Right kidney (tissue), 9 donors: ENCODE data around the gene LIMS2.

Experiments used
- DNase-seq: peaks from one replicate; pipeline ENCODE4 v3.0.0-alpha.2; 2016
- long read RNA-seq, 8 donors: transcript quantifications; one replicate each; lab custom pipeline, GENCODE V29; 2026

Gene LIMS2, protein sequence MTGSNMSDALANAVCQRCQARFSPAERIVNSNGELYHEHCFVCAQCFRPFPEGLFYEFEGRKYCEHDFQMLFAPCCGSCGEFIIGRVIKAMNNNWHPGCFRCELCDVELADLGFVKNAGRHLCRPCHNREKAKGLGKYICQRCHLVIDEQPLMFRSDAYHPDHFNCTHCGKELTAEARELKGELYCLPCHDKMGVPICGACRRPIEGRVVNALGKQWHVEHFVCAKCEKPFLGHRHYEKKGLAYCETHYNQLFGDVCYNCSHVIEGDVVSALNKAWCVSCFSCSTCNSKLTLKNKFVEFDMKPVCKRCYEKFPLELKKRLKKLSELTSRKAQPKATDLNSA
- long read RNA-seq, donor 1, transcript LIMS2-202 (10 exons, 2,045 nt): major isoform, 5 of 6 reads
- long read RNA-seq, donor 1, partial matches to known transcripts: 0 of 6 reads
- long read RNA-seq, donor 1, other reads (novel, unspliced or antisense): 0 of 6 reads
- long read RNA-seq, donor 2, partial matches to known transcripts: 0 of 2 reads
- long read RNA-seq, donor 2, other reads (novel, unspliced or antisense): 0 of 2 reads
- long read RNA-seq, donor 3, partial matches to known transcripts: 0 of 5 reads
- long read RNA-seq, donor 3, other reads (novel, unspliced or antisense): 0 of 5 reads
- long read RNA-seq, donor 4, partial matches to known transcripts: 0 of 4 reads
- long read RNA-seq, donor 4, other reads (novel, unspliced or antisense): 0 of 4 reads
- long read RNA-seq, donor 5, partial matches to known transcripts: 0 of 4 reads
- long read RNA-seq, donor 5, other reads (novel, unspliced or antisense): 0 of 4 reads
- long read RNA-seq, donor 6, partial matches to known transcripts: 0 of 4 reads
- long read RNA-seq, donor 6, other reads (novel, unspliced or antisense): 0 of 4 reads
- long read RNA-seq, donor 7, transcript LIMS2-202 (10 exons, 2,045 nt): major isoform, 7 of 12 reads
- long read RNA-seq, donor 7, partial matches to known transcripts: 0 of 12 reads
- long read RNA-seq, donor 7, other reads (novel, unspliced or antisense): 0 of 12 reads
- long read RNA-seq, donor 8, partial matches to known transcripts: 0 of 2 reads
- long read RNA-seq, donor 8, other reads (novel, unspliced or antisense): 0 of 2 reads

DNA sequence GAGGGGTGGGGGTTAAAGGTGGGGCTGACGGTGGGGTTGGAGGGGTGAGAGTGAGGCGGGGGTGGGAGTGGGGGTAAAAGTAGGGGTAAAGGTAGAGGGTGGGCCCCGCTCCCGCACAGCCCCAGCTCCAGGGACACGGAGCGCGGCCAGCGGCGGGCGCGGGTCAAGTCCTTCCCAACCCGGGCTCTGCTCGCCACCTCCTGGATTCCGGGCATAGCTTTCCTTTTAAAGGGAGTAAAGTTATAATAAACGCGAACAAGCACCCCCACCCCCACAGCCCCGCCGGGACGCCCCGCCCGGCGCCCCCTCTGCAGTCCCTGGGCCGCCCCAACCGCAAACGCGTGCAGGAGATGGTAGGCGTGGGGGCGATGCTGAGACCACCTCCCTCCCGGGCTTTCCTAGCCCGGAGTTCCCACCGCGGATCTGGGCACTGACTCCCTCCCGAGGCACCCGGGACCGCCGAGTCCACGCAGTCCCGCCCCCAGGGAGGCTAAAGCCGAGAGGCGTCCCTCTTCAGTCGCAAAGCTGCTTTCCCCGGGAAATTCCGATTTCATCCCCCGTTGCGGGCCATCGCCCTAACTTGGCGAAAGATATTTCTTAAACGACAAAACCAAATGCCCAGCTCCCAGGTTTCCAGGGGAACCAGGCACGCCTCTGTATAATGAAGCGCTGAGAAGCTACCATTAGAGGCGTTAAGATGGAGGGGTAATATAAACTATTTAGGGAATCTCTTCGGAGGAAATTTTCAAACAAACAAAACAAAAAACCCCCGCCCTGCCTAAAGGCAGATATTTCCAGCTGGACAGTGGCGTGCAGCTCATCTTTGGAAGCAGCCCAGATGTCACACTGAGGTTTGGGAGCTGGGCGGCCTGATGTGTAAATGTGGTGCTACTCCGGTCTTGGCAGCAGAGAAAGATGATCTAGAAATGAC lies at the start of gene LIMS2:
TSS of gene LIMS2 (minus strand) at position 200 of the 931 bp plus-strand sequence. CDS start 506 bp downstream, outside the sequence.
- DNase-seq: peak; percentile 49

DNA sequence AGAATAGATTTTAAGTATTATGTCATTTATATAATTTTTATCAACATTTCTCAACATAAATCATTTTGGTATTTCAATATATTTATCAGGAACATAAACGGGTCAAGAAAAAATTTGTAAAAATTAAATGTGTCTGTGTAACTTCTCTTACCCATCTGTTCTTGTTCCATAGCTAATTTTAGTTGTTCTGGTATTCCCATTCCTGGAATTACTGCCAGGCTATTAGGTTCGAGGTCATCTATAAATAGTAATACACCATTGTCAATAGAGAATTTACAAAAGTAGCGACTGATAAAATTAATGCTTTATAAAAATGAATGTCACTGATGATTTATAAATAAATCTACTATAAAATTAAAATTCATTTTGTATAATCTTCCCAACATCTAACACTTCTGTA lies 47.5 kb upstream of the LIMS2 start:
- no peak for DNase-seq

DNA sequence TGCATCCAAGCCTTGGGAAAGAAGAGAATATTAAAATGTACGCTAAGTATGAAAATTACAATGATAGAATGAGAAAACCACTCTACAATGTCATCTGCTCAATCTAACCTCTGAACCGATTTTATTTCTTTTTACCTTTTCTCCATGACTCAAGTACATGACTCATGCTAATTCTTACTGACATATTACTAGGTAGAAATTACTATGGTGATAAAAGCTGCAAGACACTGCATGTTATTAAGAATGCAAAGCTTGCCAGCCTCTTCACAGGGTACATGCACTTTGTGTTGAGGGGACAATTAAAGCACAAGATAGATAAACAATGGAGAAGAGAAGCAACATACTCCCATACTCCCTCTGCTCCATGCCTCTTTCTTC lies 46.6 kb upstream of the LIMS2 start:
- no peak for DNase-seq

DNA sequence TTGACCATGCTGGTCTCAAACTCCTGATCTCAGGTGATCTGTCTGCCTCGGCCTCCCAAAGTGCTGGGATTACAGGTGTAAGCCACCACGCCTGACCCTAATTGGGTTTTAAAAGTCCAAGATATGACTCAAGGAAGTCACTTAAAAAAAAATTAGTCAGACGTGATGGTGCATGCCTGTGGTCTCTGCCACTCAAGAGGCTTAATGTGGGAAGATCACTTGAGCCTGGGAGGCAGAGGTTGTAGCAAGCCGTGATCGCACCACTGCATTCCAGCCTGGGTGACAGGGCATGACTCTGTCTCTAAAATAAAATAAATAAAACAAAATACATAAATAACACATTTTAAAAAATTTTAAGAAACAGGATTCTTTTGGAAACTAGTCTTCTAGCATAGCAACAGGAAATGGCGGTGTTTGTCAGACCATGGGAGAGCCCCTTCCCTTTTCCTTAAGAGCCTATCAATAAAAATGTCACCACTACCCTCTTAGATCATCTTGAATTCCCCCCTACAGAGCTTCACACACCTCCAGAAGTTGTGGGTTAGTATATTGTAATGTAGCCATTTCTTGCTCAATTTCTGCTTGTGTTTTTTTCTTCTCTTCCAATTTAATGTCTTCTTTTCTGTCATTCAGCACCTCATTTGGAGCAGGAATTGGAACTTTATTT lies 46.1 kb upstream of the LIMS2 start:
- no peak for DNase-seq

DNA sequence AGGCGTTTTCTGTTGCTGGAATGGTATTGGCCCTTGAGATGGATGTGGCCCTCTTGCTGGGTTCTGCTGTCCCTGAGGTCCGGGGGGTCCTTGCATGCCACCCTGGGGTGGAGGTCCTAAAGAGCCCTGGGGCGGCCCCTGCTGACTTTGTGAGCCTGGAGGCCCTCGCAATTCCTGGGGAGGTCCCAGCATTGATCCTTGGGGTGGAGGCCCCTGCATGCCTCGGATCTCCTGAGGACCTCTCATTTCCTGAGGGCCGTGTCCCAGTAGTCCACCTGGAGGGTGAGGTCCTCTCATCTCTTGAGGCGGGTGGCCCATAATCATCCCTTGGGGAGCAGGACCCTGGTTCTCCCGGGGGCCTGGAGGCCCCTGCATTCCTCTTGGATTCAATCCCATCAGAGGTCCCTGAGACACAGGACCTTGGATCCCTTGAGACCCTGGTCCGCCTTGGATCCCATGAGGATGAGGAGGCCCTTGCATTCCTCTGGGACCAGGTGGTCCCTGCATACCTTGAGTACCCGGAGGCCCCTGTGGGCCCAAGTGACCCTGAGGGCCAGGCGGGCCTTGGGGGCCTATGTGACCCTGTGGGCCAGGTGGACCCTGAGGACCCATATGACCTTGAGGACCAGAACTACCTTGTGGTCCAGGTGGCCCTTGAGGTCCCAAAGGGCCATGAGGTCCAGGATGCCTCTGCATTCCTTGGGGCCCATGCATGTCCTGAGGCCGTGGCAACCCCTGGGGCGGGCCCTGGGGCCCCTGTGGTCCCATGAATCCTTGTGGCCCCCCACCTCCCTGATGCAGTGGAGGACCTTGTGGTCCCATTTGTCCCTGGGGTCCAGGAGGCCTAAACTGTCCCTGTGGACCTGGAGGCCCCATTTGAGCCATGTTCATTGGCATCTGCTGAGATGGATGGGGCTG lies 44.2 kb upstream of the LIMS2 start:
- no peak for DNase-seq

DNA sequence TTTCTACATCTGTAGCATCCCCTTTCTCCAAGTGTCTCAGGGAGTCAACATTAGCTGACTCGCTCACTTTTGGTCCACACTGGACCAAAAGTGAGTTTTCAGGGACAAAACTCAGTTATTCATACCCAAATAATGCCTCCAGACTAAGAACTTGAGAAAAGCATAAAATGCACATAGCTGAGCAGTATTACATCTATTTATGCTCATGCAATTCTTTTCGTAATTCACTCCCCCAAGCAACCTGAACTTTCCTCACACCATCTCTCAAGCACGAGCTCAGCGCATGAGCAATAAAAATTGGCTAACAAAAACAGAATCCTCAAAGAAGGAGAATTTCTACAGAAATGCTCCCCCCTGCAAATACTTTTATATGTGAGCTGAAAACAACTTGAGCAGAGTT lies 42.9 kb upstream of the LIMS2 start:
- no peak for DNase-seq

DNA sequence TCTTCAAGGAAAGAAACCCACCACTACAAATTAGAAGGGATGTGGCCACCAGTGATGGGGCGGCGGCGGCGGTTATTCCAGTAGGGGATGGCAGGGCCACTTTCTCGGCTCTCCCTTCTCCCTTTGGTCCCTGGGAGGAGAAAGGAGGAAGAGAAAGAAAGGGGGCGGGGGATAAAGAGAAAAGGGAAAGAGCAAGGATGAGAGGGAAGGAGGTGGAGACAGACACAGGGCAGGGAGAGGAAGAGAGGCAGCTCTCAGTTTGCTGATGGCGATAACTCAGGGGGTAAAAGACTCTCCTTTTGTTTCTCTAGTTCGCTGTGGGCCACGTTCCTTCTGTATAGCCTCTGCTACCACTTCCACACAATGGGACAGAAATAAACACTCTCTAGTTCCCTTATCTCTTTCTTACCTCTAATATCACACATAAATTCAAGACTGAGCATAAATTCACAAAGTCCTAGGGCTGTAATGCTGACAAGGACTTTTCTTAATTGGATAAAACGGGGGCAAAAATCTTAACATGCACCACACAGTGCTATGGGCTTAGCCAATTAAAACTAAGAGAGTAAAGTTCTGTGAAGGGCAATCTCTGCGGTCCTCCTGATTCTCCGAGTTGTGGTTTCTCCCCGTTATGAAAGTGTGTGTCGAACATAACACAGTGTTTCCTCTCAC lies 40.6 kb upstream of the LIMS2 start:
- DNase-seq: no peak

DNA sequence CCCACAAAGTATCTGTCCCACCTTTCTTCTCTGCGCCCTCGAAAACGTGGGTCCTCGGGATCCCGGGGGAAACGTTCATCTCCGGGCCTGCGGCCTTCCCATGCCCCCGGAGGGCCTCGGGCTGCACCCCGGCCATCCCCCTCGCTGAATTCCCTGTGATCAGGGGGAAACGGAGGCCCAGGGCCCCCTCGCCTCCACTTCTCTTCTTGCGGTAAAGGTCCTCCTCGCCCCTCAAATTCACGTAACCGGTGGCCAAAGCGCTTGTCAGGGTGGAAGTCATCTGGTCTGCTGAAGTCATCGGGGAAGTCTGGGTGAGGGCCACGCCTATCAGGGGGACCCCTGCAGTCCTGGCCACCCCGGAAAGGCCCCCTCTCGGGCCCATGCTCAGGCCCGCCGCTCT lies 38.2 kb upstream of the LIMS2 start:
- no peak for DNase-seq

DNA sequence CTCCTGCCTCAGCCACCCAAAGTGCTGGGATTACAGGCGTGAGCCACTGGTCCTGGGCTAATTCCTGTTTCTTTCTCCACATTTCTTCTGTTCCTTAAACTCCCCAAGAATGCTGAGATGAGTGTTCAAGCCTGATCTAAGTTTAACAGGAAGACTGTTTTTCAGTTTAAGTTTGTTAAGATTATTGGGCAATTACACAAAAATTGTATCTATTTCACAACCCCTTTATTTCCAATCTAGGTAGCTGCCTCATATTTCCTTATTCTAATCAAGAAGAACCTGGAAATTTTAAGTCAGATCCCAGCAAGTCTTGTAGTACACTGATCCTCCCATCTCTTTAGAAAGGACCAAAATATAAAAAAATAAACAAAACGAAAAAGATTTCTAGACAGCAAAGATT lies 37.7 kb upstream of the LIMS2 start:
- DNase-seq: no peak

DNA sequence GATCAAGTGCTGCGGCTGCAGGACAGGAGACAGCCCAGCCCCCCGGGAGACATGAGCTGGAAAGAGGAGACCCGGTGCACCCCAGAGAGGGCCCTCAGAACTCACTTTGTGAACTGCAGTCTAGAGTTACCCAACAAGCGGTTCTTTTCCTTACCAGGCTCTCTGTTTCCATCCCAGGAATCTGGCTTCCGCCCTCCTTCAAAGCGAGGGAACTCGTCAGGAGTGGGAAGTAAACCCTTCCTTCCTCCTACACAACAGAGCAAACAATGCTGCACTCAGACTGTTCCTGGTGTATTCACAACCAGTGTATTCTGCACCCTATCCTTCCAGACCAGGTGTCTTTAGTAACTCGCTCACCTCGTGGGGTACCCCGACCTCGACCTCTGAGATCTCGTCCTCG lies 34.0 kb upstream of the LIMS2 start:
- peak; percentile 15 for DNase-seq

DNA sequence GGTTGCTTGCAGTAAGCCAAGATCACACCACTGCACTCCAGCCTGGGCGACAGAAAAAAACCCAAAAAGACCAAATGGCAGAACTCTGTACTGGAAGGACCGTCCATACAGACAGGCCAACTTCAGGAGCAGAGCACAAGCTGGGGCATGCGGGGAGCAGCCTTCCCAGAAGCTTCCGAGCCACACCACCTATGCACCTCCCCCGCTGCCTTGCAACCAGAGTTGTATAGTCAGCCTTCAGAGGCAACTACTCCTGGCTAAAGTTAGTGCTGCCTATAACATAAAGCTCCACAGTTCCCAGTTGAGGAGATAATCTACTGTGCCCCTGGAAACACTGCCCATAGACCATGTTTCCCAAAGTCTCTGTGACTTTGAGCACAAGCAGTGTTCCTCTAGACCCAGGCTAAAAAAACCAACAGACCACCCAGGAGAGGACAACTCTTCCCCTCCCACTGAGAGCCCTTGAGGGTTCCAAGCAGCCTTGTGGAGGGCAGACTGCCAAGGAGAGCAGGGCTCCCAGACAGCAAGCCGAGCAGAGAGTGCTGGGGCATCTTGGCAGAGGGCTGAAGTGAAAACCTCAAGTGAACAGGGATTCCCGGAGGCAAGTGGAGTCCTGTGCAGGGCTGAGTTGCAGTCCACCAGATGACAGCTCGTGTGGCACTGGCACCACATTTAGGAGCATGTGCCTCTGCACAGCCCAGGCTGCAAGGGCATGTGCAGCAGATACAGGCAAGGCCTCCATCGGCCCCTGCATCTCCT lies 32.7 kb upstream of the LIMS2 start:
- no peak for DNase-seq

DNA sequence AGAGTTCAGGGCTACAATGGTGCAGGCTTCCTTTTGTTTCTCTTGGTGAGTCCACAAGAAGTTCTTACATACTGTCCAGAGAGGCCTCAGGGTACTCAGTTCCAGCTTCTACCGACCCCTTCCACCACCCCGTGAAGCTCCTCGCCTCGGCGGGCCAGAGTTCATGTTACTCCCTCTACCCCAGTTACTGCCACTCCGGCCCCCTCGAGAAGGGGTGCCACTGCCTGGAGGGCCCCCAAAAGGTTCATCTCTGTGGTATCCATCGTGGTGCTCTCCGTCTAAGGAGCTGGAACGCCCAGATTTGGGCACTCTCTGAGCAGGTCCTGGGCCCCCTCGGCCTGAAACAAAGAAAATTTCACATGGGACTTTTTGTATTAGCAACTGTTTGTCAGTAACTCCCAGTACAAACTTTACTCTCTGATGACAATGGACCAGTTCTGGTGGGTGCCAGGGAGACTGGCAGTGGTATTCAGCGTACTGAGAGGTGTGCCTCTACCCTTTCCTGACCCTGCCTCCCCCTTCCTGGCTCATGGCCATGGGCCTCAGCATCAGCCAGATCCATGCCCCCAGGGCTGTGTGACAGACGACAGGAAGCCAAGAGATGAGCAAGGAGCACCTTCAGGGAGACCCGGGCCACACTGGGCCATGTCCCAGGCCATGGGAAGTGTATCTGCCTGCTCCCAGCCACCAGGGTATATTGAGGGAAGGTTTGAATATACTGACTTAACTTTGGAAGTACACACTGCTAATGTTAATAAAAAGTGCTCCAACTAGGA lies 31.1 kb upstream of the LIMS2 start:
- no peak for DNase-seq

DNA sequence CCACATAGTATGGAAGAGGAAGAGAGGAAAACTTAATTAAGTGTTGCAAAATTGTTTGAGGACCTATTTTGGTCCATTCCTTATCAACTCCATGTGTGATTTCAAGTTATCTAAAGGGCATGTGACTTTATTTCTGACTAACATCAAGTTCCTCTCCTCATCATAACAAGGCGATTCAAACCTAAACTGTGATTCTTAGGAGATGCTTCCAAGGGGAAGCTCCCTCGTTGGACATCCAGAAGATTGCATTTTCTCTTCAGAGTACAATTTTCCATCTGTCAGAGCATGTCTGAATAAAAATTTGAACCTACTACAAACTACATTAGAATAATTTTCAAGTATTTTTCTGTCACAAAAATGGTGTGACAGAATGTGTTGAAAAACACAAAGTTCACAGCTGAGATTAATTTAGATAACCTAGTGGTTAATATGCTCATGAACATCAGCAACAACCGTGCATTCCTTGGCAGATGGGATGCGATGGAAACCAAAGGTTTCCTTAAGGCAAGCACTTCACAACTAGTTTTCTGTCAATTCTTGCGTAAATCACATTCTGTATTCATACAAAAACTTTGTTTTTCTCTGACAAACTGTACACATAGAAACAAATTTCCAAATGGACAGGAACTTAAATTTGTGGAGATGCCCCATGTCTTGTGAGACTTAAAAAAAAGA lies 30.2 kb upstream of the LIMS2 start:
- no peak for DNase-seq

DNA sequence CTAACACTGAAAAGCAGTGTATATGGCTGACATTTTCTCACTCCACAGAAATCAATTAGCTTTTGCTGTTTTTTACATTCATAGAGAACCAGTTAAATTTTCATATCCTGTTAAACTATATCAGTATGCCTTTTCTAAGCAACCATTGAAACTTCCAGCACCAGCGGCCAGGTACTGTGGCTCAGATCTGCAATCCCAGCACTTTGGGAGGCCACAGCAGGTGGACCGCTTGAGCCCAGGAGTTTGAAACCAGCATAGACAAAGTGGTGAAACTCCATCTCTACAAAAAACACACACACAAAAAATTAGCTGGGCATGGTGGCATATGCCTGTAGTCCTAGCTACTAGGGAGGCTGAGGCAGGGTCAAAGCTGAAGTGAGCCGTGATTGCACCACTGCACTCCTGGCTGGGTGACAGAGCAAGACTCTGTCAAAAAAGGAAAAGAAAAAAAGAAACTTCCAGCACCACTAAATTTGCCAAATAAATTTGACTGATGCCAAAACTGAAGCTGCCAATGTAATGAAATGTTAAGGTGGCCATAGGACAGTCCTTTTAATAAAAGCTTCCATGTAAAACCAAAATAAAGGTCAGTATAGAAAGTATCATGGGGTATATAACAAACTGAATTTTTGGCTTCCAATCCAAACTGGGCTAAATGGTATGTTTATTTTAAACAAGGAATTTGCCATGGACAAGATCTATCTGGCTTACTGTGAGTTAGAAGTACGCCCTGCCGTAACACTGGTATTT lies 29.5 kb upstream of the LIMS2 start:
- no peak for DNase-seq

DNA sequence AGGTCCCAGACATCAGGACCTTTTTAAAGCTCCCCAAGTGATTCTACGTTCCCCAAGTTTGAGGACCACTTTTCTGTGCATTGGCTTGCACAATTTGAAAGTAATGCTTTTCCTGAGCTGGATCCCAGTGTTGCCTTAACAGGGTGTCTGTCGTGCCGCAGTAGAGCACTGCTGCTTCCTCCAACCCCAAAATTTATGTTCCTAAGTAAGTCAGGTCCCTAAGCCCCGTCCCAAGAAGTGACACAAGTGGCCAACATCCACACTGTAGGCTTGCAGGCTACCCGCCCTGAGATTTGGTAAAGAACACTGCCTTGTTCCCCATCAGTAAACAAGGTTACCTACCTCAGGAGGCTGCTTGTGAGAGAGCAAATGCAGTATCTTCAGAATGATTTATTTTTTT lies 28.0 kb upstream of the LIMS2 start:
- DNase-seq: no peak

DNA sequence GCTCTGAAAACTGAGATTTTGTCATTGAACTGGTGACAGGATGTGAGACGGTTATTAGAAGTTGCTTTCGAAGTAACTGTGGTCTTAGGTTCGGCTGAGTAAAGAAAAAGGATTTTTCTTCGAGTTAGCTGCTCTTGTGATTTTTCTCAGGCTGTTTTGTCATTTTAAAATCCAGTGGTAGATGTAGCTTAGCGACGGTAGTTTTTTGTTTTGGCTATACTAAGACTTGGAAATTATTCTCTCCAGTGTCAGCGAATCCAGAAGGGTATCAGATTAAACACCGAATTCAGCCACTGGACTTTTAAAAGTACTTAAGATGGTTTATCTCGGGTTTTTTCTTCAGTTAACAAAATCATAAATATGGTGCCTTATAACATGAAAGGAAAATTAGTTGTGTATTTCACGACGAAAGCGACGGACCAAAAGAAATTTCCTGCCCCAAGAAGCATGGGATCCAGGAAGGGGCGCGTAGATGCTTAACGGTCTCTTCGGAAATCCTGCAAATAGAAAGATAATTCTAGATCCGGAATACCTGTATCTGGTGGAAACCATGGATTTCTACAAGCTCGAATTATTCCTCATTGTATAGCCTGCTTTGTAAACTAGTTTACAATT lies 27.2 kb upstream of the LIMS2 start:
- DNase-seq: no peak
